Measurements from ENCODE around the gene CHRND.

- TF ChIP-seq POLR2A (IDR thresholded peaks at IDR 0.05; ENCODE audit: low read length) = no peak
- no peak for TF ChIP-seq GATA1 (IDR thresholded peaks at IDR 0.05; ENCODE audit: low read depth, low read length)
Measured at GRCh38 chr2:232520489-232520888, 5.5 kb upstream of the CHRND start.
